ENCODE data around the gene PSTPIP1.

PSTPIP1 gene

DNA sequence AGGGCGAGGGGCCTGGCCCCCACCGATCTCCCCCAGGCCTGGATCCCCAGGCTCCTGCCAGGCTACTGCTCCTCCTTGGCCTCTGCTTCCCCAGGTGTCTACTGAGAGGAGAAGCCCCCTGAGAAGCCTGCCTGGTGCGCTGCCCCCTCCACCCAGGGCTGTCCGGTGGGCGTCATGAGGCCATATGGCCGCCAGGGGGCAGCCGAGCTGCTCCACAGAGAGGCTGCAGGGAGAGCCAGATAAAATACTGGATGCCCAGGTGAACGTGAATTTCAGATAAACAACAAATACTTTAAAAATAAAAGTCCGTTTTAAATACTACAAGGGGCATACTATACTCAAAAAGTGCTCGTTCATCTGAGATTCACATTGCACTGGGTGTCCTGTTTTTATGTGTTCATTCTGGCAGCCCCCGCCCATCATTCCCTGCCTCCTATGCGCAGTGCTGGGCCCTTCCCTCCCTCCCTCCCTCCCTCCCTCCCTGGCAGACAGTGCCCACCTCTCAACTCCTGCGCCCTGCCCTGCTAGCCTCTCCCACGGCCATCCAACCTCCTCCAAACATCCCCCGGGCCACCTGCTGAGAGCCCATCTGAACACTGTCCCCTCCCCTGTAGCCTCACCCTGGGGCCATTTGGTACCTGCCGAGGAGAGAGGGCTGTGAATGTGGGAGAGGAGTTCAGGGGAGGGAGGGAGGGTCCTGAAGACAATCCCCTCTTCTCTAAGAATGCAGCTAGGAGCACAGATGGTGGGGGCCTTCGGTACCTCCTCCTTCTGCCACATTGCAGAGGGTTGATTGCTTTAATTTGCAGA, 29.6 kb downstream of the PSTPIP1 start:
- ATAC-seq (no peak), DNase-seq (peak; percentile 81)
- Mint-ChIP-seq H3K27ac (peak overlapping the region; percentile 100), H3K36me3 (ENCODE audit: low read depth) (peaks cover 32% of the 10 kb centered on the region), H3K4me3 (no peak overlapping the region), H3K4me1 (peaks cover 55% of the 10 kb centered on the region), H3K27me3 (no peaks in the 10 kb centered on the region), H3K9me3 (no peaks in the 10 kb centered on the region)

DNA sequence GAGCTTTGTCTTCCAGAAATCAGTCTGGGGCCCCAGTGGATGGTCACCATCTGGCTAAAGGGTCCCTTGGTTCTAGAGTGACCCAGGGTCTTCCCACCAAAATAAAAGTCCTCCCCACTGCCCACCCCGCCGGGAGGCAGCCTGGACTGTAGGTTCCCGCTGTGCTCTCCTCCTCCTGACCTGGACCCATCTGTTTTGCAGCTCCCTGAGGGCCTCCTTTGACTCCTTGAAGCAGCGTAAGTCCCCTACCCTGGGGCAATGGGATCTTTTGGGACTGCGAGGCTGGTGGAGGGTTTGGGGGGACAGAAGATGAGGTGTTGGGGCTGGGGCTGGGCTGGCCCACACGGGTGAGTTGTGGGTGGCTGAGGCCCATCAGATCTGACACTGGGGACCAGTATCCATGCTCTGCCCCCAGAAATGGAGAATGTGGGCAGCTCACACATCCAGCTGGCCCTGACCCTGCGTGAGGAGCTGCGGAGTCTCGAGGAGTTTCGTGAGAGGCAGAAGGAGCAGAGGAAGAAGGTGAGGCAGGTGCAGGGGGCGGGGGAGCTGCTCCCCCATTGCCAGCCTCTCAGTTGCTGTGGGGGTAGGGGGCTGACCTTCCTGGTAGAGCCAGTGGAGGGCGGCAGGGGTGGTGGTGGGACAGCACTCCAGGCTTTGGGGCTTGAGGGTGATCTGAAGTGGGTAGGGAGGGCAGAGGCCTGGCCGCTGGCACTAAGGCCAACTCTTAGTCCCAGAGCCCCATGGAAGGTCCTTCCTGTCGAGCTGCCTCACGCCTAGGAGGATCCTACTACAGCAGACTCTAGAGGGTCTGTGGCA, 30.4 kb downstream of the PSTPIP1 start:
- peaks cover 30% of the 10 kb centered on the region for H3K36me3 Mint-ChIP-seq (ENCODE audit: low read depth)
- peaks cover 47% of the 10 kb centered on the region for H3K4me1 Mint-ChIP-seq
- DNase-seq (peak; percentile 0), ATAC-seq (no peak)
- H3K27ac Mint-ChIP-seq: peak overlapping the region; percentile 46
- H3K27me3 Mint-ChIP-seq: no peaks in the 10 kb centered on the region
- no peak overlapping the region for H3K4me3 Mint-ChIP-seq
- no peaks in the 10 kb centered on the region for H3K9me3 Mint-ChIP-seq

- no peak for DNase-seq
- Mint-ChIP-seq H3K36me3 (ENCODE audit: low read depth) (peaks cover 27% of the 10 kb centered on the region), H3K4me3 (no peak overlapping the region), H3K27ac (peak overlapping the region; percentile 49), H3K4me1 (peaks cover 40% of the 10 kb centered on the region), H3K9me3 (no peaks in the 10 kb centered on the region), H3K27me3 (no peaks in the 10 kb centered on the region)
- no peak for ATAC-seq
These were observed 31.1 kb downstream of the PSTPIP1 start for GRCh38 chr15:77025941-77026411.

DNA sequence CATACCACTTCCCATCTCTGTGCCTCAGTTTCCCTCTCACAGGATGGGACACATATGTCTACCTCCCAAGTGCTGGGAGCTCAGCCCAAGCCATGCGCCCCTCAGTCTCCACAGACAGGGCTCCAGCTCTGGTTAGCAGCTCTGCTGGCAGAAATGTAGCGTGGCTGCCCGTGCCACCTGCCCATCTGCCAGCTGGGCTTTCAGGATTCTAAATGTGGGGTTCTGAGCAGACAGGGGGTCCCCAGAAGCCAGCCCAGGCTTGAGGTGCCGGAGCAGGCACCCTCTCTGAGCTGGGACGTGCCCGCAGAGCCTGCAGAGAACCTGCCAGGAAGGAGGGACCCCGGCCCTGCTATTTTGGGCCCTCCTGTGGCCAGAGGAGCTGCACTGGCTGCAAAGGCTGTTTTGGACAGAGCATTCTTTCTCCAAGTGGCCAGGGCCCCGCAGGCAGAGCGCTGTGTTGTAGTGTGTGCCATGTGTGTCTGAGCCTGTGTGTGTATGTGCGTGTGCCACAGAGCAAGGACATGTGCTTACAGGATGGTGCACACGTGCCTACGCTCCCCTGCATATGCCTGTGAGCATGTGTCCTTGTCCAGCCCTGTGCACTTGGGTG, 31.7 kb downstream of the PSTPIP1 start:
- Mint-ChIP-seq H3K4me1 (peaks cover 34% of the 10 kb centered on the region), H3K27ac (peak overlapping the region; percentile 75), H3K36me3 (ENCODE audit: low read depth) (peaks cover 27% of the 10 kb centered on the region), H3K4me3 (no peak overlapping the region), H3K9me3 (no peaks in the 10 kb centered on the region), H3K27me3 (no peaks in the 10 kb centered on the region)
- DNase-seq (peak; percentile 0), ATAC-seq (no peak)

DNA sequence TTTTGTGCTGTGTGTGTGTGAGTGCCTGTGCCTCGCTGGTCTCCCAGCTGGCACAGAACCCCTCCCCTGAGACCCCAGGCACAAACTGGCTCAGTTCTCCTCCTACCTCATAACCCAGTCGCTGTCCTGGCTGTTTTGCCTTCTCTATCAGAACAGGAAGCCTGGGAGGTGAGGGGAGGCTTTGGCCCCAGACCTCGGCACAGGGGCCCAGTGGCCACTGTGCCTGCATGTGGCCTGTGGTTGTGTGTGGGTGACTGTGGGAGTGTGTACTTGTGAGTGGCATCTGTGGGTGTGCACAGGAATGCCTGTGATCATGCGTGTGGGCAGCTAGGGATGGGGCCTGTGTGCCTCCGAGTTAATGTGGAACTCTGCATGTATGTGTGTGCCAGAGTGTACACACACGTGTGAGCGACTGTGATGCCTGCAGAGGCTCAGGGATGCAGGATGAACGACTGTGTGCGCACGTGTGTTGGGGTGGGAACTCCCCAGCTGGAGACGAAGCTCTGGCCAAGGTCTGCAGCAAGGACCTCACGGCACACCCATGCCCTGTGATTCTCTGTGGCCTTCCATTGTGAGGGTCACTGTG, 32.3 kb downstream of the PSTPIP1 start:
- DNase-seq (no peak), ATAC-seq (no peak)
- Mint-ChIP-seq H3K4me1 (peaks cover 28% of the 10 kb centered on the region), H3K9me3 (no peaks in the 10 kb centered on the region), H3K4me3 (no peak overlapping the region), H3K27ac (peak overlapping the region; percentile 75), H3K36me3 (ENCODE audit: low read depth) (peaks cover 24% of the 10 kb centered on the region), H3K27me3 (no peaks in the 10 kb centered on the region)

- Mint-ChIP-seq H3K4me1 (peaks cover 21% of the 10 kb centered on the region), H3K27ac (no peak overlapping the region), H3K4me3 (no peak overlapping the region), H3K27me3 (no peaks in the 10 kb centered on the region), H3K9me3 (no peaks in the 10 kb centered on the region), H3K36me3 (ENCODE audit: low read depth) (peaks cover 21% of the 10 kb centered on the region)
- peak; percentile 1 for DNase-seq
- no peak for ATAC-seq
These were observed 32.9 kb downstream of the PSTPIP1 start for GRCh38 chr15:77027697-77028450.

DNA sequence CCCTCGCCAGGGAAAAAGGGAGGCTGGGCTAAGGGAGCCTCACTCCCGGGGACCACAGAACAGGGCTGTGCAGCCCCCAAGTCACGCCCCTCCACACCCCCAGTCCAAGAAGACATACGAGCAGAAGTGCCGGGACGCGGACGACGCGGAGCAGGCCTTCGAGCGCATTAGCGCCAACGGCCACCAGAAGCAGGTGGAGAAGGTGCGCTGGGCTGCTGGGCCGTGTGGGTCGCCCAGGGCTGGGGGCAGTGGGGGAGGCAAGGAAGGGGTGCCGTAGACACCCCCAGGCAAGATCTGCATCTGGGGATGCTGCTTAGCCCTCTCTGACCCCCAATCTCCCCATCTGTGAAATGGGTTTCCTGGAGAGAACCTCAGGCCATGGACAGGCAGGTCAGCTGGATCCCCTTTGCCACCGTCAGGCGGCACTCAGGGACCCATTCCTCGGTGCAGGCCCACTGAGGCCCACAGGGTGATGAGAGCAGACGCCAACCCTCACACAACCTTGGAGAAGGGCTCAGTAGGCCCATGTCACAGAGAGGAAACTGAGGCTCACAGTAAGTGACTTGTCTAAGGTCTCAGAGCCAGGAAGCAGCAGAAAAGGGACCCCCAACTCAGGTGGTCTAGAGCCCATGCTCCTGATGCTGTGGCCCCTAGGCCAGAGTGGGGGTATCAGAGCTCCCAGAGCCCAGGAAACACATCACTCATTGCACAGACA, 33.7 kb downstream of the PSTPIP1 start:
- peak; percentile 1 for DNase-seq
- no peak overlapping the region for H3K27ac Mint-ChIP-seq

GRCh38 chr15:77029166-77030047, 34.5 kb downstream of the PSTPIP1 start:
- Mint-ChIP-seq H3K4me1 (peaks cover 7% of the 10 kb centered on the region), H3K27ac (no peak overlapping the region), H3K36me3 (ENCODE audit: low read depth) (peaks cover 15% of the 10 kb centered on the region), H3K9me3 (no peaks in the 10 kb centered on the region), H3K27me3 (no peaks in the 10 kb centered on the region), H3K4me3 (no peak overlapping the region)
- DNase-seq: peak; percentile 1
- ATAC-seq: no peak

More for the DNA sequence above, 33.7 kb downstream of the PSTPIP1 start:
- no peak for ATAC-seq
- no peaks in the 10 kb centered on the region for H3K27me3 Mint-ChIP-seq
- H3K9me3 Mint-ChIP-seq: no peaks in the 10 kb centered on the region
- H3K4me1 Mint-ChIP-seq: peaks cover 14% of the 10 kb centered on the region
- H3K36me3 Mint-ChIP-seq (ENCODE audit: low read depth): peaks cover 14% of the 10 kb centered on the region
- H3K4me3 Mint-ChIP-seq: no peak overlapping the region

GRCh38 chr15:77030048-77030927, 35.4 kb downstream of the PSTPIP1 start:
- H3K4me1 Mint-ChIP-seq: peaks cover 9% of the 10 kb centered on the region
- H3K36me3 Mint-ChIP-seq (ENCODE audit: low read depth): peaks cover 17% of the 10 kb centered on the region
- no peak overlapping the region for H3K4me3 Mint-ChIP-seq
- ATAC-seq (no peak), DNase-seq (peak; percentile 0)
- H3K27me3 Mint-ChIP-seq: no peaks in the 10 kb centered on the region
- H3K27ac Mint-ChIP-seq: no peak overlapping the region
- no peaks in the 10 kb centered on the region for H3K9me3 Mint-ChIP-seq

DNA sequence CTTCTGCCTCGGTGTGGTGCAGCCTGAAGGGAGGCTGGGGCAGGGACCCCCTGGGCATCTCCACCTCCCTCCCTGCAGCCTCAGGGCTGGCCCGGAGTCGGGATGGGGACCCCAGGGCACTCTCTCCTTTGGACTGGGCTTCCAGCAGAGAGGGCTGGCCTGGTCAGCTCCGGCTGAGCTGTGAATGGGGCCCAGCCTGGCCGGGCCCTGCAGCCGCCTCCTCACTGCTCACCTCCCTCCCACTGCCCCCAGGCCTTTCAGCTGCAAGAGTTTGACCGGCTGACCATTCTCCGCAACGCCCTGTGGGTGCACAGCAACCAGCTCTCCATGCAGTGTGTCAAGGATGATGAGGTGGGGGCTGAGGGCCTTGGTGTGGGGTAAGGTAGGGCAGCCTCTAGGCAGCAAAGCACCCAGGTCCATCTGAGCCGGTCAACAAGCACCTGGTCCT, 36.0 kb downstream of the PSTPIP1 start:
- H3K36me3 Mint-ChIP-seq (ENCODE audit: low read depth): peaks cover 21% of the 10 kb centered on the region
- DNase-seq (no peak), ATAC-seq (no peak)
- no peaks in the 10 kb centered on the region for H3K9me3 Mint-ChIP-seq
- H3K27me3 Mint-ChIP-seq: peaks cover 1% of the 10 kb centered on the region
- no peak overlapping the region for H3K27ac Mint-ChIP-seq
- peaks cover 9% of the 10 kb centered on the region for H3K4me1 Mint-ChIP-seq
- H3K4me3 Mint-ChIP-seq: no peak overlapping the region

DNA sequence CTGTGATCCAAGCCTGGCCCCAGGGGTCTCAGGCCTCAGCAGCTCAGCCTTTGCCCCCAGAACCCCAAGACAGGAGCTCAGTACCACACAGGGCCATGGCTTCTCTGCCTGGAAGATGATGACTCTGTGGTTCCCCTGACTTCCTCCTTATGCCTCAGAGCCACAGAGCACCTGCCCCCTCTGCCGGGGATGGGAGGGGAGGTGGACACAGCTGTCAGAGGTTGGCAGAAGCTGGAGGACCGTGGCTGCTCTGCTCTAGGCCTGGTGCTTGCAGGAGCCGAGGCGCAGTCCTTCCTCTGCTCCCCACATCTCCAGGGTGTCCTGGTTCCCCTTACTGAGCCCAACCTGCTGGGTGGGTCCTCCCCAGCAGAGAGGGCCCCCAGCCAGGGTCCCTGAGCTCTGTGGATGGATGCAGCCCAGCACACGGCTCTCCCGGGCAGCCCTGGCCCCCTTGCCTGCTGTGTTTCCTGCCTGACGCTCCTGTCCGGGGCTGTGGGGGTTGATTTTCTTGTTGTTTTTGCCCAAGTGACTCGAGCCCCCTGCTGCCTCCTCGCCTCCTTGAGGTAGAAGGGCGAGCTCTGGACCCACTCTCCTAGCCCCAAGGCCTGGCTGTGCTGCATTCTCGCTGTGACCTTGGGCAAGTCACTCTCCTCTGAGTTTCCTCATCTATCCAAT, 36.6 kb downstream of the PSTPIP1 start:
- H3K27ac Mint-ChIP-seq: peak overlapping the region; percentile 54
- H3K27me3 Mint-ChIP-seq: peaks cover 1% of the 10 kb centered on the region
- peaks cover 9% of the 10 kb centered on the region for H3K4me1 Mint-ChIP-seq
- DNase-seq (no peak), ATAC-seq (peak; percentile 38)
- no peaks in the 10 kb centered on the region for H3K9me3 Mint-ChIP-seq
- H3K36me3 Mint-ChIP-seq (ENCODE audit: low read depth): peaks cover 26% of the 10 kb centered on the region
- H3K4me3 Mint-ChIP-seq: no peak overlapping the region
